Osteoblast (primary cell): ENCODE results near the gene WIZ. TPM values are rescaled to one million over a fixed set of nuclear protein-coding genes. Genes with fewer than 3 reads are reported as not detected.
A peak's percentile ranks its signal among the peaks of the same experiment; 100 is the strongest.

ENCODE experiments used
- DNase-seq: peaks from one replicate; pipeline ENCODE4 v3.0.0; 2011; ENCODE audit warnings: low spot score, mixed read lengths; ENCODE audit not compliant: insufficient read length; ENCODE audit errors: missing footprints
- H2AFZ ChIP-seq: 2 replicates; pipeline ENCODE4 v1.6.0; 2011; ENCODE audit warnings: mild to moderate bottlenecking, low read length
- H3K27ac ChIP-seq: 2 replicates; pipeline ENCODE4 v1.5.1; 2011; ENCODE audit warnings: mild to moderate bottlenecking, low read depth, low read length, moderate library complexity
- H3K27me3 ChIP-seq: 2 replicates; pipeline ENCODE4 v1.6.0; 2012; ENCODE audit warnings: mild to moderate bottlenecking, control low read depth, inconsistent platforms, low read length, moderate library complexity; ENCODE audit not compliant: insufficient read depth
- H3K36me3 ChIP-seq: 2 replicates; pipeline ENCODE4 v1.5.1; 2011; ENCODE audit warnings: mild to moderate bottlenecking, low read length, control low read depth, moderate library complexity; ENCODE audit not compliant: insufficient read depth
- H3K4me1 ChIP-seq: 2 replicates; pipeline ENCODE4 v1.5.1; 2011; ENCODE audit warnings: mild to moderate bottlenecking, low read length, control low read depth, moderate library complexity; ENCODE audit not compliant: insufficient read depth
- H3K4me2 ChIP-seq: 2 replicates; pipeline ENCODE4 v1.6.0; 2011; ENCODE audit warnings: mild to moderate bottlenecking, low read length; ENCODE audit not compliant: insufficient read depth
- H3K4me3 ChIP-seq: fragments of 200-600 bp; sonication (generic); 3 replicates; pipeline ENCODE4 v1.5.1; 2012; ENCODE audit warnings: mild to moderate bottlenecking, low read length, inconsistent platforms; ENCODE audit not compliant: insufficient read depth
- H3K79me2 ChIP-seq: 2 replicates; pipeline ENCODE4 v1.6.0; 2012; ENCODE audit warnings: mild to moderate bottlenecking, low read length, control low read depth, inconsistent platforms; ENCODE audit not compliant: insufficient read depth
- H3K9me3 ChIP-seq: 2 replicates; pipeline ENCODE4 v1.5.1; 2011; ENCODE audit warnings: low read depth, low read length, control low read depth
- H4K20me1 ChIP-seq: 2 replicates; pipeline ENCODE4 v1.6.0; 2012; ENCODE audit warnings: mild to moderate bottlenecking, low read length, control low read depth; ENCODE audit not compliant: insufficient read depth
- total RNA-seq: library from RNA; depleted of rRNA; stranded (reverse); fragments of >200 nt; gene quantifications from 2 replicates; pipeline ENCODE4 v1.2.3, GENCODE V29; 2012
- TF ChIP-seq, protein P1 (sequence below): IDR thresholded peaks from 2 replicates; pipeline ENCODE4 v1.5.1; 2011; ENCODE audit warnings: mild to moderate bottlenecking, low read depth, low read length, moderate library complexity; ENCODE audit errors: extremely low read depth

The WIZ gene
- total RNA-seq, 1 donor, result 9.8 TPM

DNA sequence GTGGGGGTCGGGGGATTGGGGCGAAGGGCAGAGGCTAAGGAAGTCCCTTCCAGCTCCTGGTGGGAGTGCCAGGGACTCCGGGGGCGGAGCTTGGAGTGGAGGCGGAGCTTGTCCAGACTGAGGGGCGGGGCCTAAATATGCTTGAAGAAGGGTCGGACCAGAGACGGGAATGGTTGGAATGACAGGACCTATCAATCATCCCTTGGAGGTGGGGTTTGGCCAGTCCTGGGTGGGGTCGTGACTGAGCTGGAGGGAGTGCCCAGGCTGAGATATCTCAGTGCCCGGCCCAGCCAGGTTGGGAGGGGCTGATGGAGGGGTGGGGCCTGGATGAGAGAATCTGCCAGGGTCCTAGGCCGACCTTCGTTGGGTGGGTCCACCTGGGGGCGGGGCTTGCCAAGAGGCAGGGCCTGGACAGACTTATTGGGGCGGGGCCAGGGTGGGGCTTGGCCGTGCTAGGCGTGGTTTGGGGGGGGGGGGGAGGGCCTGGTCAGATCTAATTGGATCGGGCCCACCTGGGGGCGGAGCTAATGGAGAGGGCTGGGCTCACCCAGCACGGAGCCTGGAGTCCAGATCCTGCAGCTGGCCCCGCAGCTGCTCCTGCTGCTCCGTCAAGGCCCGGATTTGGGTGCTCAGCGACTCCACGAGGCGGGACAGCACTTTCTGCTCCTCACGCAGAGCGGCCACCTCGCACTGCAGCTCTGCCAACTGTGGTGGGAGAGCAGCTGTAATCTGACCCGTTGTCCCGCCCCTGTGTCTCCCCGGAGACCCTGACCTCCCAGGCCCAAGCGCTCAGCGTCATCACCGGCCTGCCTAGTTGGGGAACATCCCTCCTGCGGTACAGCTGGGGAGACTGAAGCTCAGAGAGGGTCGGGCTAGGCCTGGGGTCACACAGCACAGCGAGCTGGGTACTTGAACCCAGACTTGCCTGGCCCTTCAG, 2.6 kb upstream of the WIZ start:
- Histone ChIP-seq H3K36me3 (no peaks in the 10 kb centered on the region), H3K9me3 (no peaks in the 10 kb centered on the region), H3K79me2 (no peaks in the 10 kb centered on the region), H4K20me1 (peaks cover 3% of the 10 kb centered on the region), H3K27me3 (peaks cover 23% of the 10 kb centered on the region), H2AFZ (peak overlapping the region; percentile 94), H3K27ac (peak overlapping the region; percentile 37), H3K4me3 (peak overlapping the region; percentile 77), H3K4me2 (peak overlapping the region; percentile 95), H3K4me1 (peaks cover 11% of the 10 kb centered on the region)
- peak; percentile 100 for DNase-seq
- TF ChIP-seq, protein P1, sequence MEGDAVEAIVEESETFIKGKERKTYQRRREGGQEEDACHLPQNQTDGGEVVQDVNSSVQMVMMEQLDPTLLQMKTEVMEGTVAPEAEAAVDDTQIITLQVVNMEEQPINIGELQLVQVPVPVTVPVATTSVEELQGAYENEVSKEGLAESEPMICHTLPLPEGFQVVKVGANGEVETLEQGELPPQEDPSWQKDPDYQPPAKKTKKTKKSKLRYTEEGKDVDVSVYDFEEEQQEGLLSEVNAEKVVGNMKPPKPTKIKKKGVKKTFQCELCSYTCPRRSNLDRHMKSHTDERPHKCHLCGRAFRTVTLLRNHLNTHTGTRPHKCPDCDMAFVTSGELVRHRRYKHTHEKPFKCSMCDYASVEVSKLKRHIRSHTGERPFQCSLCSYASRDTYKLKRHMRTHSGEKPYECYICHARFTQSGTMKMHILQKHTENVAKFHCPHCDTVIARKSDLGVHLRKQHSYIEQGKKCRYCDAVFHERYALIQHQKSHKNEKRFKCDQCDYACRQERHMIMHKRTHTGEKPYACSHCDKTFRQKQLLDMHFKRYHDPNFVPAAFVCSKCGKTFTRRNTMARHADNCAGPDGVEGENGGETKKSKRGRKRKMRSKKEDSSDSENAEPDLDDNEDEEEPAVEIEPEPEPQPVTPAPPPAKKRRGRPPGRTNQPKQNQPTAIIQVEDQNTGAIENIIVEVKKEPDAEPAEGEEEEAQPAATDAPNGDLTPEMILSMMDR, result no peak

DNA sequence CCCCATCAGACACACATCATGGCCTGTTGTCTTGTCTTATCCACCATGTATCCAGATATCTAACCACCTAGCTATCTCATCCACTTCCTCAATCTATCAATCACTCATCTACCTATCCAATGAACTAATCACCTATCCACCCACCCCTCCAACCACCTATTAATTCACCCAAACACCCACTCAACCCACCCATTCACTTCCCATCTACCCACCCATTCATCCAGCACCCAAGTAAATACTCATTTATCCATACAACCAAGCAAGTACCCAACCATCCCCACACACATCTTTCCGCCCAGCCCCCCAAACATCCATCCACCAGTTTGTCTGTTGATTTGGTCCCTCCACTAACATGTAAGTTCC, 753 bp upstream of the WIZ start:
- H3K27me3 ChIP-seq, result peaks cover 7% of the 10 kb centered on the region
- H3K4me1 ChIP-seq, result peaks cover 11% of the 10 kb centered on the region
- TF ChIP-seq, protein P1, result no peak
- H3K4me2 ChIP-seq, result no peak overlapping the region
- no peak overlapping the region for H2AFZ ChIP-seq
- H3K27ac ChIP-seq, result no peak overlapping the region
- no peak for DNase-seq
- no peak overlapping the region for H3K4me3 ChIP-seq
- no peaks in the 10 kb centered on the region for H3K9me3 ChIP-seq
- no peaks in the 10 kb centered on the region for H3K36me3 ChIP-seq
- no peaks in the 10 kb centered on the region for H3K79me2 ChIP-seq
- H4K20me1 ChIP-seq, result peaks cover 3% of the 10 kb centered on the region

DNA sequence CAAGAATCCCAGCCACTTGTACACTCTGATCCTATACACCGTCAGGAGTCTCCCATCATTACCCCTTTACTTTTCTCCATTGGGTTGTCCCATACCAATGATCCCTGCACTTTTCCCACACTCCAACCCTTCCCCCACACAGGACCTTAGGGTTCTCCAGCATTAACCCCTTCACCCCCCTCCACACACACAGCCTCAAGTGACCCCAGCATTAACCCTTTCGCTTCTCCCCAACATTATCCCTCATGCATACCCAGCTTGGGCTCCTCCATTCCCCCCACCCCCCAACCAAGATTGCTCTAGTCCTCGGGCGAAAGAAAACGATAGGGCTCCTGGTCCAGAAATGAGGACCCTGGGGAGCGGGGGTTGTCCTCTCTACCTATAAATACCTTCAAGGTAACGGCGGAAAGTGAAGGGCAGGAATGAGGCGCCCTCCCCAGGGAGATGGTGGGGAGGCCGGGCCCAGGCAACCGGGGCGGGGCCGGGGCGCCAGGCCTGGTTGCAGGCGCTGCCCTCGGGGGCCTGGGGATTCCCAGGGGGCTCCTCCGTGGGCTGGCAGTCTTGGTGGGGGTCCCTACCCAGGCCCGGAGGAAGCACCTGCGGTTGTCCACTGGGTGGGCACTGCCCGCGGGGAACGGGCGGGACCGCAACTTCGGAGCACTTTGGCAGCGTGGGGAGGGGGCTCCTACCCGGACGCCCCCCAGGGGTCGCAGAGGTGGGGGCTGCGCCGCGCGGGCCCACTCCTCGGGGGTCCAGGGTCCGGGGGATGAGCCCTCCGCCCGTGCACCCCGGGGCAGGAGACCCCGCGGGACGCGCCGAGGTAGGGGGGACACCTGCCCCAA, 757 bp downstream of the WIZ start:
- Histone ChIP-seq H3K4me3 (peak overlapping the region; percentile 71), H3K79me2 (no peaks in the 10 kb centered on the region), H3K9me3 (no peaks in the 10 kb centered on the region), H3K4me2 (peak overlapping the region; percentile 78), H3K27ac (no peak overlapping the region), H2AFZ (peak overlapping the region; percentile 65), H3K27me3 (no peaks in the 10 kb centered on the region), H4K20me1 (peaks cover 3% of the 10 kb centered on the region), H3K36me3 (no peaks in the 10 kb centered on the region), H3K4me1 (peaks cover 11% of the 10 kb centered on the region)
- peak; percentile 95 for DNase-seq
- TF ChIP-seq, protein P1, result no peak
